HK-2 (cell line): ENCODE results near the gene NFE2L1.

Experiments used
- DNase-seq: peaks from one replicate; pipeline ENCODE4 v3.0.0-alpha.2; 2018; ENCODE audit not compliant: unreplicated experiment

NFE2L1 gene

DNA sequence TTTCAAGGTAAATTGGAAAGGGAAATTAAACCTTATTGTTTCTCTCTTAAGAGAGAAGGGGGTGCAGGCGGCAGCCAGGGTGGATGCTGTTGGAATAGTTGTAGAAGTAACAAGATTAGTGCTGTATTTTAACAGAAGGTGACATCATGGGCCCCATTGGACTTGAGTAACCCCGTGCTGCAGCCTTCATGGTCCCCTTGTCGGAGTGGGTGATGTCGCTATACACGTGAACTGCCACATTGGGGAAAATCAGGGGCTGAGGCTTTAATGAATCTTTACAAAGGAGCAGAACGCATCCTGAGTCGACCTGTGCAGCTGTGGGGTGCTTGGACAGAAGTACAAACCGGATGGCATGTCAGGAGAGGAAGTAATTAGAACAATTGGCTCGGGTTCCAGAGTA, 62.6 kb downstream of the NFE2L1 start:
- DNase-seq: no peak
